ENCODE measurements around the gene IKZF4. TPM values are rescaled to one million over a fixed set of nuclear protein-coding genes. Genes with fewer than 3 reads are reported as not detected.

Gene IKZF4
- total and polyA plus RNA-seq, 2 of the 8 experiments (the other 6 are each of a cell fraction or from before 2014, with no cell fraction given) = 8.0 to 13.3 TPM

DNA sequence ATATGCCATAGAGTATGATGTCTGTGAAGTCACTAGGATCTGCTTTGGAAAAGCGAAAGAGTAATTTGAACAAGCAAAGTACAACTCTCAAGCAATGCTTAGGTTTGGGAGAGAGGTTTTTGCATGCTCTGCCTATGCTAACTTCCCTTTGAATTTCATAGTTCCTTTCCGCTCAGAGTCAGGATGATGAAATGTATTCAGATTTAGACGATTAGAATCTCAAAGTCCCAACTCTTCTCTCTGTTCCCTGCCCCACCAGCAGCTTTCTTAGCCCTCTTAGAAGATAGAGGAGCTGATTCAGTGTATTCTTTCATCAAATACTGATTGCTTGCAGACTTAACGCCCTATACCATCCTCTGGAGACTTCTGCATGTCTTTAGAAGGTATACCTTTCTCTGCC, 35.5 kb upstream of the IKZF4 start:
- H4K20me1 ChIP-seq (replicated peaks in 1 of 2; ENCODE audit: control insufficient read depth in 1 of 2, insufficient read depth in 2 of 2, low read length in 2 of 2) = peaks cover 0 to 2% of the 10 kb centered on the region in 2 experiments
- no peak overlapping the region for H3K18ac ChIP-seq (ENCODE audit: extremely low read depth, low read length)
- H3K36me3 ChIP-seq (ENCODE audit: control insufficient read depth in 2 of 4, insufficient read depth in 4 of 4, low read length in 3 of 4) = peaks cover 3 to 50% (median 17%) of the 10 kb centered on the region in 4 experiments; a peak in 6 of 8 replicates
- no peaks in the 10 kb centered on the region for H3K23me2 ChIP-seq (ENCODE audit: low read depth, low read length)
- no peak overlapping the region for H3K14ac ChIP-seq (ENCODE audit: insufficient read length)
- H3K4ac ChIP-seq (replicated peaks; ENCODE audit: insufficient read length, low read depth, low read length) = no peak overlapping the region
- H3K79me1 ChIP-seq (ENCODE audit: low read depth, low read length) = no peaks in the 10 kb centered on the region; the same call in 1 of the 2 replicates
- H3K56ac ChIP-seq (replicated peaks; ENCODE audit: insufficient read length, low read depth, low read length) = no peak overlapping the region
- H2BK5ac ChIP-seq (ENCODE audit: low read depth, low read length) = no peak overlapping the region
- no peak for DNase-seq (ENCODE audit: low read depth in 1 of 2, low spot score in 2 of 2)
- H4K8ac ChIP-seq (ENCODE audit: extremely low read depth, insufficient read depth, low read length) = no peak overlapping the region
- 89% methylated on average over 4 of the region's 4 CpGs; no CpG with 5 or more reads in 1 of the 2 experiments for WGBS, 2 experiments (ENCODE audit: extremely low coverage in 1 of 2, insufficient coverage in 1 of 2, insufficient read length in 1 of 2, insufficient replicate concordance in 2 of 2, low coverage in 1 of 2, low lambda C conversion rate in 2 of 2, missing lambda C conversion rate in 1 of 2)
- no peak overlapping the region for H3K23ac ChIP-seq (ENCODE audit: insufficient read length)
- H2BK120ac ChIP-seq (replicated peaks; ENCODE audit: low read depth, low read length) = no peak overlapping the region
- H3K4me1 ChIP-seq (replicated peaks in 1 of 4; ENCODE audit: control insufficient read depth in 3 of 4, insufficient read depth in 4 of 4, low read length in 3 of 4) = no peaks in the 10 kb centered on the region
- FAIRE-seq = no peak
- H3K27ac ChIP-seq (ENCODE audit: low read depth, low read length) = no peak overlapping the region
- no peak overlapping the region for H4K91ac ChIP-seq (replicated peaks; ENCODE audit: insufficient read length, low read length)
- H3K9me3 ChIP-seq (ENCODE audit: insufficient read depth in 2 of 2, low read depth in 1 of 2, low read length in 1 of 2) = no peaks in the 10 kb centered on the region
- no peak overlapping the region for H2AK5ac ChIP-seq (ENCODE audit: low read depth, low read length)
- H2AFZ ChIP-seq (ENCODE audit: low read length) = no peak overlapping the region
- no peak overlapping the region for H3K9ac ChIP-seq (replicated peaks in 1 of 4; ENCODE audit: extremely low read depth in 1 of 4, low read depth in 3 of 4, low read length in 3 of 4)
- no peak overlapping the region for H3K4me2 ChIP-seq (ENCODE audit: insufficient read depth in 1 of 2, low read depth in 2 of 2, low read length in 2 of 2)
- no peak overlapping the region for H4K5ac ChIP-seq (ENCODE audit: insufficient read length, low read depth, low read length)
- no peak overlapping the region for H2BK12ac ChIP-seq (ENCODE audit: low read depth, low read length)
- ChIA-PET POLR2A (ENCODE audit: partially characterized antibody) (interaction anchor here (1.3 to 4.3 kb wide), 5 partner anchors 10 to 59 kb away, joined by 3 to 24 read pairs (median 5); partner anchors contain the start of genes RAB5B and SUOX), CTCF (ENCODE audit: partially characterized antibody) (interaction anchor here (0.7 to 4.7 kb wide), 9 partner anchors 9 to 246 kb away, joined by 3 to 42 read pairs (median 4); partner anchors contain the start of genes RAB5B and SUOX)
- H3K79me2 ChIP-seq (ENCODE audit: control insufficient read depth in 1 of 2, insufficient read depth in 2 of 2, low read length in 2 of 2) = no peaks in the 10 kb centered on the region
- H3K4me3 ChIP-seq (ENCODE audit: extremely low read depth in 1 of 4, insufficient read depth in 2 of 4, low read depth in 3 of 4, low read length in 4 of 4) = no peak overlapping the region
- H2BK20ac ChIP-seq (ENCODE audit: low read length) = no peak overlapping the region
- H2BK15ac ChIP-seq (ENCODE audit: low read length) = no peak overlapping the region
- no peaks in the 10 kb centered on the region for H3K27me3 ChIP-seq (replicated peaks in 1 of 4; ENCODE audit: control insufficient read depth in 3 of 4, extremely low read depth in 1 of 4, insufficient read depth in 3 of 4, low read length in 3 of 4)
- TF ChIP-seq SP2 (IDR thresholded peaks at IDR 0.05; ENCODE audit: low read length) = no peak
- TF ChIP-seq, protein P1, sequence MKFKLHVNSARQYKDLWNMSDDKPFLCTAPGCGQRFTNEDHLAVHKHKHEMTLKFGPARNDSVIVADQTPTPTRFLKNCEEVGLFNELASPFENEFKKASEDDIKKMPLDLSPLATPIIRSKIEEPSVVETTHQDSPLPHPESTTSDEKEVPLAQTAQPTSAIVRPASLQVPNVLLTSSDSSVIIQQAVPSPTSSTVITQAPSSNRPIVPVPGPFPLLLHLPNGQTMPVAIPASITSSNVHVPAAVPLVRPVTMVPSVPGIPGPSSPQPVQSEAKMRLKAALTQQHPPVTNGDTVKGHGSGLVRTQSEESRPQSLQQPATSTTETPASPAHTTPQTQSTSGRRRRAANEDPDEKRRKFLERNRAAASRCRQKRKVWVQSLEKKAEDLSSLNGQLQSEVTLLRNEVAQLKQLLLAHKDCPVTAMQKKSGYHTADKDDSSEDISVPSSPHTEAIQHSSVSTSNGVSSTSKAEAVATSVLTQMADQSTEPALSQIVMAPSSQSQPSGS (IDR thresholded peaks at IDR 0.05; ENCODE audit: low read length) = no peak
- no peak for TF ChIP-seq CBX8 (IDR thresholded peaks at IDR 0.05; ENCODE audit: borderline replicate concordance, low read depth, low read length)
- no peak for TF ChIP-seq TAF1 (IDR thresholded peaks at IDR 0.05; ENCODE audit: low read depth, low read length)
- TF ChIP-seq BACH1 (IDR thresholded peaks at IDR 0.05; ENCODE audit: low read length) = no peak
- no peak for TF ChIP-seq NANOG (IDR thresholded peaks at IDR 0.05; ENCODE audit: insufficient read depth, low read depth, low read length, poor library complexity, severe bottlenecking)
- no peak for TF ChIP-seq TAF7 (optimal IDR thresholded peaks at IDR 0.05; ENCODE audit: borderline replicate concordance, low read depth, low read length)
- no peak for TF ChIP-seq EP300 (IDR thresholded peaks at IDR 0.05; ENCODE audit: borderline replicate concordance in 1 of 2, low read depth in 2 of 2, low read length in 2 of 2)
- TF ChIP-seq BCL11A (IDR thresholded peaks at IDR 0.05; ENCODE audit: low read depth in 2 of 2, low read length in 2 of 2) = no peak
- TF ChIP-seq KDM5A (IDR thresholded peaks at IDR 0.05; ENCODE audit: low read length) = no peak
- TF ChIP-seq TBP (IDR thresholded peaks at IDR 0.05; ENCODE audit: low read depth, low read length) = no peak
- no peak for TF ChIP-seq TEAD4 (IDR thresholded peaks at IDR 0.05; ENCODE audit: low read depth, low read length)

Data from H1 (cell line).